GM12864 (cell line): ENCODE results near the gene NKX2-2.
A peak's percentile ranks its signal among the peaks of the same experiment; 100 is the strongest.

ENCODE experiments used
- DNase-seq: peaks from one replicate; pipeline ENCODE4 v3.0.0-alpha.2; 2011; ENCODE audit warnings: low read depth
- H3K4me3 ChIP-seq: 2 replicates; pipeline ENCODE4 v1.5.1; 2011; ENCODE audit warnings: mild to moderate bottlenecking, low read depth, low read length, control low read depth
- TF ChIP-seq, protein P1 (sequence below): IDR thresholded peaks from 2 replicates; pipeline ENCODE4 v1.5.1; 2011; ENCODE audit warnings: low read depth, mild to moderate bottlenecking, moderate library complexity, low read length, control low read depth, inconsistent platforms; ENCODE audit errors: missing control alignments

NKX2-2 gene

DNA sequence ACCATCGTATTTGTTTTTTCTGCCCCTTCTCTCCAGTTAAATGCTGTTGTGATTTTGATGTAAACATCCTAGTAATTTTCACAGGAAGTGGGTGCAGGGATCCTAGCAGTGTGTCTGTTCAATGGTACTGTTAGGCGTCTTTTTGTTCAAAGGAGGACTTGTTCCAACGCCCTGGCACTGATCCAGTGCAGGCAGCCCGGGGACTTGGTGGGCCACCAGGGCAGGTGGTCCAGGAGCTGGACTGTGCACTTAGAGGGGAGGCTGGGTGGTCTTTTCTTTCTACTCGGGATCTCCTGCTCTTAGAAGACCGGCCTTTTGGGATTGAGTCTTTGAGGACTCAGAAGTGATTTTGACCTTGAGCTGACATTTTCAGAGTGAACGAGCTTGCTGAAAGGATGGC is 41.1 kb upstream of the NKX2-2 start:
- no peak overlapping the region for H3K4me3 ChIP-seq
- DNase-seq = no peak
- TF ChIP-seq, protein P1, sequence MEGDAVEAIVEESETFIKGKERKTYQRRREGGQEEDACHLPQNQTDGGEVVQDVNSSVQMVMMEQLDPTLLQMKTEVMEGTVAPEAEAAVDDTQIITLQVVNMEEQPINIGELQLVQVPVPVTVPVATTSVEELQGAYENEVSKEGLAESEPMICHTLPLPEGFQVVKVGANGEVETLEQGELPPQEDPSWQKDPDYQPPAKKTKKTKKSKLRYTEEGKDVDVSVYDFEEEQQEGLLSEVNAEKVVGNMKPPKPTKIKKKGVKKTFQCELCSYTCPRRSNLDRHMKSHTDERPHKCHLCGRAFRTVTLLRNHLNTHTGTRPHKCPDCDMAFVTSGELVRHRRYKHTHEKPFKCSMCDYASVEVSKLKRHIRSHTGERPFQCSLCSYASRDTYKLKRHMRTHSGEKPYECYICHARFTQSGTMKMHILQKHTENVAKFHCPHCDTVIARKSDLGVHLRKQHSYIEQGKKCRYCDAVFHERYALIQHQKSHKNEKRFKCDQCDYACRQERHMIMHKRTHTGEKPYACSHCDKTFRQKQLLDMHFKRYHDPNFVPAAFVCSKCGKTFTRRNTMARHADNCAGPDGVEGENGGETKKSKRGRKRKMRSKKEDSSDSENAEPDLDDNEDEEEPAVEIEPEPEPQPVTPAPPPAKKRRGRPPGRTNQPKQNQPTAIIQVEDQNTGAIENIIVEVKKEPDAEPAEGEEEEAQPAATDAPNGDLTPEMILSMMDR = no peak

DNA sequence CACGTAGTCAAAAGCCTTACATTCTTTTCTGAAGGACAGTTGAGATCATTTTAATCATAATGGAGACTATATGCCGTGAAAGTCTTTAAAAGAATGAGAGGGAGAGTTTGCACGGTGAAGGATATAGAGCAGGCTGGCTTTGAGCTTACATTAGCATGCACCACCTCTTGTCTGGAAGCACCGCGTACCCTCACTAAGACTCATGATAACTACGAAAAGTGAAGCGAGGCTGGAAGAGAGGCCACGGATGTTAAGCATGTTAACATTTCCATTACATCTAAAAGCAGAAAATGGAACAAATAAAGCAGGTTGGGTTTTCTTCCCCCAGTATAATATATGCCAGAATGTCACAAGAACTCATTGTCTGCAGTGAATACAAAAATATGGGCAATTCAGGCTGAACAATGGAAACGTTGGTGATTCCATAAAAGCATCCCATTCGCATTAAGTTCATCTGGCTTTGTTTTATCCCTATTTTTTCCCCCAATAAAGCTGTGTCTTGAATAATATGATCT is 40.6 kb upstream of the NKX2-2 start:
- no peak overlapping the region for H3K4me3 ChIP-seq
- DNase-seq = no peak
- TF ChIP-seq, protein P1 = no peak

DNA sequence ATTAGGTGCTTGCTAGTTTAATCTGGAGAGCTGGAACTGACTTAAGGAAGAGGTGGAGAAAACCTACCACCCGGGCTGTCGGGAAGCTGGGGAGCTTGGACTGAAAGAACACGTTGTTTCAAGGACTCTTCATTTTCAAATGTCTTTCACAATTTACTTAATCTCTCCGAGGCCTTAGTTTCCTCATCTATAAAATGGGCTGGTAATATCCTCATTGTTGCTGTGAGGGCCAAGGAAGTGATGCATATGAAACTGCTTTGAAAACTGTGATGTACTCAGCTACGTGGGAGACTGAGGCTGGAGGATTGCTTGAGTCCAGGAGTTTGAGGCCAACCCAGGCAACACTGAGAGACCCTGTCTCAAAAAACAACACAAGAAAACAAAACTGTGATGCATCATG is 36.7 kb upstream of the NKX2-2 start:
- no peak overlapping the region for H3K4me3 ChIP-seq
- TF ChIP-seq, protein P1 = no peak
- no peak for DNase-seq

DNA sequence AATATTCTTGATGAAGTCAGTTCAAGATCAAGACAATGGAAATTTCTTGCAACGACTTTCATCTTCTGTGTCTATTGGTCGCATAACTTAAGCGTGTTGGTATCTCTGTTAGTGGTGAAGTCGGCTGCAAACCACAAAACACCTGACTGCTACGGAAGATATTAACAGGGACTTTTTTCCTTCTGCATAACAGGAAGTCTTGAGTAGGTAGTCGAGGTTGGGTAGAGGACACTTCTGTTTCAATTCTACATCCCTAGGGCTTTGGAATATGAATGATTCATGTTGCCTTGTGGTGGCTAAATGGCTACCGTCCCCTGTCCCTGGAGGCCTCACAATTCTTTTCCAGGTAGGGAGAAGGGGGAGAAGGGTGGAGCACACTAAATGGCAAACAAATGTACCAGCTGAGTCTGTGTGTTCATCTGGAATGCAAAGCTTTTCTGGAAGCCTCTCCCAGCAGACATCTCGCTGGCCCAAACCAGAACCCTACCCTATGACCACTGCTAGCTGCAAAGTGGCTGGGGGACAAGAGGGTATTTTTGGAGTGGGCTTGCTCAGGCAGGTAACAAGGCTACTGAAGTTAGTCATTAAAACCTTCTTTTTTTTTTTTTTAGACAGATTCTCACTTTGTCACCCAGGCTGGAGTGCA is 34.6 kb upstream of the NKX2-2 start:
- no peak overlapping the region for H3K4me3 ChIP-seq
- peak; percentile 31 for DNase-seq
- TF ChIP-seq, protein P1 = no peak

DNA sequence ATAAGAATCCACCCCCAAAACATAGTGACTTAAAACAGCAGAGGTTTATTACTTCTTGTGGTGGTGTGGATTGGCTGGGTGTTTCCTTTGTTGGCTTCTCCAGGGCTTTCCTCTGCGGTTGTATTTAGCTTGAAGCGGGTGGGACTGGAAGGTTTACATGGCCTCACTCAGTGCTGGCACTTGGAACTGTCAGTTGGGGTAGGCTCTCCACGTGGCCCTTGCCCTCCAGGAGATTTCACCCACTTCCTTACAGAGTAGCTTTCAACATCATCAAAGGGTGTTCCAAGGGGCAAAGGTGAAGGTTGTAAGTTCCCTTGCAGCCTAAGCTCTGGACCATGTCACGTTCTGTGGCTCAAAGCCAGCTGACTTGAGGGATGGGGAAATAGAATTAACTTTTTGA is 32.5 kb upstream of the NKX2-2 start:
- no peak overlapping the region for H3K4me3 ChIP-seq
- no peak for DNase-seq
- TF ChIP-seq, protein P1 = no peak

DNA sequence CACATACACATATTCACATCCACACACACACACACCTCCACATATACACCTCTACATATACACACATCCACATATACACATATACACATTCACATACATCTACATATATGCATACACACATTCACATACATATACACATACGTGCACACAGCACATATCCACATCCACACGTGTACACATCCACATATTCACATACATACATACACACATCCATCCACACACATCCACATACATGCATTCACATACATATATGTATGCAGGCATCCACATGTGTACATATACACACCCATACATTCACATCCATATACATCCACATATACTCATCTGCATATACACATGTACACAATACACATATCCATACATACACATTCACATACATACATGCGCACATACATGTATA is 25.6 kb upstream of the NKX2-2 start:
- H3K4me3 ChIP-seq = no peak overlapping the region
- DNase-seq = no peak
- TF ChIP-seq, protein P1 = no peak

DNA sequence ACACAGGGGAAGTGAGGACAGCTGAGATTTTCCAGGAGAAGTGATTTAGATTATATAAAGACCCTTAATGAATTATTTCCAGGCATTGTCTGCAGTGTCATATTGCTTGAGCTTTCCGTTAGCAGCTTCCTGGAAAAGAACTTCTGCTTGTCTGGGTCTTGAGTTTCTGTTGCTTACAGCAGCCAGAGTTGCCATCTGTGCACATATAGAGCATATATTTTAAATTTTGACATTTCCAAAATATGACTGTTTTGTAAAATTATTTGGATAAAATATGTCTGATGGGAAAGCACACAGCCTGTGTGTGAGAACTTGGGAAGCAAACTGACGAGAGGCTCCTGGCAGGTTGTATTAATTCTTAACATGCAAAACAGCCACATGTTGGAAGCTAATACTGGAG is 21.0 kb upstream of the NKX2-2 start:
- TF ChIP-seq, protein P1 = no peak
- DNase-seq = no peak
- H3K4me3 ChIP-seq = no peak overlapping the region
